Measurements from ENCODE around the gene KCNMB2.

DNA sequence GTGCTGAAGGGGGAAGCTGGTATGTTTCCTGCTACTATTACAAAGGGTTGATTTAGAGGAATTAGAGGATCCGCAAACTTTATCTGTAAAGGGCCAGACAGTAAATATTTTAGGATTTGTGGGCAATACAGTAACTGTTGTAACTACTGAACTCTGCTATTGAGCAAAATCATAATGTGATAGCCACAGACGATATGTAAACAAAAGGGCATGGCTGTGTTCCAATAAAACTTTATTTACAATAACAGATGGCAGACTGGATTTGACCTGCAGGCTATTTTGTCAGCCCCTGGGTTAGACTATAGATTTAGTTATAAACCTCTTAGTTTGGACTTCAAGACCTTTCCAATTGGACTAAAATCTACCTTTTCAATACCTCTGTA is 27.8 kb upstream of the KCNMB2 start:
- TF ChIP-seq CTCF (IDR thresholded peaks at IDR 0.05; ENCODE audit: low read depth, low read length) = no peak
- no peak for TF ChIP-seq EZH2phosphoT487 (IDR thresholded peaks at IDR 0.05; ENCODE audit: low read depth)

Data from OCI-LY3 (cell line).